GM21619 (cell line): ENCODE measurements around the gene ATRN.

Experiments
- ATAC-seq: cut with Tn5 transposase; IDR thresholded peaks from one replicate; pipeline ENCODE4 v1.9.1; 2021; ENCODE audit not compliant: unreplicated experiment

ATRN gene

GRCh38 chr20:3653921-3654320, 183.1 kb downstream of the ATRN start:
- ATAC-seq = no peak

GRCh38 chr20:3654326-3655130, 183.7 kb downstream of the ATRN start:
- ATAC-seq = no peak

DNA sequence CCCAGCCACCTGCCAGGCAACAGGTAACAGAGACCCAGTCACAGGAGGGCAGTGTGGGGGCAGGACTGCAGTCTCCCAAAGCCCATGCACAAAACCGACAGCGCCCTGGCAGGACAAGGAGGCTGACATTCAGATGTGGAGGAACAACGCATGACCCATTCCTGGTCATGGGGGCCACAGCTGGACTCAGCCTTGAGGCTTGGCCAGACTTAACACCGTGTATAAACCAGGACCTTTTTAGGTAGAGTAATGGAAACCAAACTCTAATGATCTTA, 184.2 kb downstream of the ATRN start:
- no peak for ATAC-seq

- ATAC-seq = no peak
These were observed 187.3 kb downstream of the ATRN start for GRCh38 chr20:3658019-3658715.

DNA sequence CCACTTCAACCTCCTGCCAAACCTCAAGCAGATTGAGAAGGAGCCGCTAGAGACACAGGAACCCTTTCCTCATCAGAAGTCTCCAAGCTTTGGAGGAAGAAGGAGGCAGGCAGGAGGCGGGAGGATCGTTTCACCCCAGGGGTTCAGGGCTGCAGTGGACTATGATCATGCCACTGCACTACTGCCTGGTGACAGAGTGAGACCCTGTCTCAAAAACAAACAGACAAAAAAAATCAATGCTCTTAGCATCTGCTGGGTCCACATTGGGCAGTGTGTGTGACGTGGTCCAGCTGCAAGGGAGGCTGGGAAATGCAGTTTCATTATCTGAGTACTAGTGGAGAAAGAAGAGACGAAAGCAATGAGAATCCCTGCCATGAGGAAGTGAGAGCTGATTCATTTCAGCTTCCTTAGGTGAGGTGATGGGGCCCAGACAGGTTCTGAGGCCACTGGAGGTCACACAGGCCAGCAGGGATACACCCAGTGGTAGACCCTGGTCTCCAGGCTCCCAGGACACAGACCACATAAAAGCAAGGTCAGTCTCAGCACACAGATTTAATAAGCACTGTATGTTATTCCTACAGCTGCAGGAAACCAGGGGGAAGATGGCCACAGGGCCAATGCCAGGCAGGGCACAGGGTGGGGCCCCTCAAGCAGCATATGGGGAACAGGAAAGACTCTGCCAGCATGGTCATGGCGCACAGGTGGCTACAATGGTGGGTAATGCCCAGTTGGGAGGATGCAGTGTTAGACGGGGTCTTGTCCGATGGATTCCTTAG, 188.1 kb downstream of the ATRN start:
- peak; percentile 94 for ATAC-seq

- ATAC-seq = no peak
These were observed 188.9 kb downstream of the ATRN start for GRCh38 chr20:3659492-3660261.

DNA sequence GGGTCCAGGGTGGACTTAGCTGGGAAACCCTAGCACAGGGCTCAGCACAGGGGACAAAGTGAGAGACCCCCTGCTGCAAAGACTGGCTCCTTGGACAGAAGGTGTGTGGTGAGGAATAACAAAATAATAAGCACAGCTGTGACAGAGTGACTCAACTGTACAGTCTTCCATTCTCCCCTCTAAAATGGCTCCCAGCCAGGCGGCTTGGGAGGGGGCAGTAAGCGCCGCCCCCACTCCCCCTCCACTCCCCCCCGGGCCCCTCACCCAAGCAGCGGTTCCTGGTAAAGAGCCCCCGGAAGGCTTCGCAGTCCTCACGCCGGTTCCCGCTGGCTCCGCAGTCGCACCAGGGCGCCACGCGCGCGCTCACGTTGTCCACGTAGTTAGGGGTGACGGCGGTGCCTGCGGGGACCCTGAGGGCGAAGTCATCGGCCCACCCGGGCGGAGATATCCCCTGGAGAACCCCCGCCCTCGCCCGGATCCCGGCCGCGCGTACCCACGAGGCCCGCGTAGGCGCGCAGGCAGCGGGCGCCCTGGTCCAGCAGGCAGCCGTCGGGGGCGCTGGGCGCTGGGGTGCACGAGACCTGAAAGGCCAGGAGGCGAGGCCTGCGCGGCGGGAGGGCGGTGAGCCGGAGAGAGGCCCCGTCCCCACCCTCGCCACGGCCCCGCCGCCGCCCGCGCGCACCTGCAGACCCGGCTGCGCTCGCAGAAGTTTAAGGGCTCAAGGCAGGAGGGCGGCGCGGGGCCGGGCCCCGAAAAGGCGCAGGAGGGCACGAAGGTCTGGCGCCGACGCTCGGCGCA, 189.6 kb downstream of the ATRN start:
- no peak for ATAC-seq

DNA sequence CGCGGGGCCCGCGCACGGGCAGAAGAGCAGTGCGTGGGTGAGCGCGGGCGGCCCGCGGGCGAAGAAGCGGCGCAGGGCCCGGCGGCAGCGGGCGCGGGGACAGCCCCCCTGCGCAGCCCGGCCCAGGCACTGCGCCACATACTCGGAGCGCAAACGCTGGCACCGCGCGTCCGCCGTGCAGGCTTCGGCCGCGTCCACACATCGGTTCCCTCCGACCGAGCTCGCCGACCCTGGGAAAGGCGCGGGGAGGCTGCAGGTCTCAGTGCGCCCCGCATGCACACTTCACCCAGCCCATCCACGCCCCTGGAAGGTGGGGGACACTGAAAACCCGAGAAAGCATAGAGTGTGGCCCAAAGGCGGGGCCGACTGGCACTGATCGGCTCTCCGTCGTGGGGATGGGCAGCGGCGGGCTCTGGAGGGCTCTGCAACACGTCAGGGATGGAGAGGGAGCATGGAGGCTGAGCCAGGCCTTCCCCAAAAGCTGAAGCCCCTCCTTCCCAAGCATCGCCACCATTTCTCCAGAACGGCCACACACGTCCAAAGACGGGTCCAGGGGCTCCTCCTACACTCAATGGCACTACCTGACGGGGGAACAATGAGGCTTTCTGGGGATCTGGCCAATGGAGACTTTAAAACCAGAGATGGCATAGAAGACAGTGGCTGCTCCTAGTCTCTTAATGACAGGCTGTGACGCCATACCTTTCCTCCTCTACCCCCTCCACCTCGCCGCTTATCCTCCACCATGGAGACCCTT, 190.4 kb downstream of the ATRN start:
- ATAC-seq = no peak

DNA sequence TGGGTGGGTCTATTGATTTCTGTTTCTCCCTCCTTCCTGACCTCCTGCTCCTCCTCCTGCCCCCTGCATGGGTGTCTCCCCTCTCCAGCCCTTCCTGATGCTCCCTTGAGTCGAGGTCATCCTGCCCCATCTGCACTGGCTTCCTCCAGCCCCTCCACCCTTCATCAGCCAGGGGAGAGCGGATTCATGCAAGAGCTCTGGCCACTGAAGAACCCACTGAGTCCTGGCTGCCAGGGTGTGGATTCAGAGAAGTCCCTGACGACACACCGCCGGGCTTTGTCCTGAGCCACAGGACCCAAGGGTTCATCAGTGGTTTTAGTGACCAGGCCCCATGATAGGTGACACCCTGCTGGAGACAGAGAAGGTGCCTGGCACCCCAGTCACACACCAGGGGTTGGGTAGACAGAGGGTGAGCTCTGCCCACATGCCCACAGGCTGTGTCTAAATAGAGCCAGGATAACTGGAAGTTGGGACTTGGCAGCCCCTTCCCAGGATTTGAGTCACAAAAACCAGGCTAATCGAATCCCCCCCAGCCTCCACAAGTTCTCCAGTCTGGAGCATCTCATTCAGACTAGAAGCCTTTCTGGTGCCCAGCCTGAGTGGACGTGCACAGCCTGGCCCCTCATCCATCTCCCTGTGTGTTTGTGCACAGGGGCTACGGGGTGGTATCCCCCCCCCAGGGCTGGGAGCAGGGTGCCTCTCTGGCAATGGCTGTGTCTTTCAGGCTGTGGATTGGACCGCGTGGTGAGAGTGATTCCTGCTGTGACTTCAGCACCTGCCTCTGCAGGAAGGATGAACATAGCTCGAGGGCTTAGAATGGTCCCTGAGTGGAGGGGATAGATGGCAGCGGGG, 191.2 kb downstream of the ATRN start:
- no peak for ATAC-seq

- no peak for ATAC-seq
These were observed 192.3 kb downstream of the ATRN start, which contains the start of gene GFRA4 for GRCh38 chr20:3663031-3663701. GFRA4 (minus strand) TSS chr20:3663399; CDS start chr20:3663399, 0 bp downstream.

DNA sequence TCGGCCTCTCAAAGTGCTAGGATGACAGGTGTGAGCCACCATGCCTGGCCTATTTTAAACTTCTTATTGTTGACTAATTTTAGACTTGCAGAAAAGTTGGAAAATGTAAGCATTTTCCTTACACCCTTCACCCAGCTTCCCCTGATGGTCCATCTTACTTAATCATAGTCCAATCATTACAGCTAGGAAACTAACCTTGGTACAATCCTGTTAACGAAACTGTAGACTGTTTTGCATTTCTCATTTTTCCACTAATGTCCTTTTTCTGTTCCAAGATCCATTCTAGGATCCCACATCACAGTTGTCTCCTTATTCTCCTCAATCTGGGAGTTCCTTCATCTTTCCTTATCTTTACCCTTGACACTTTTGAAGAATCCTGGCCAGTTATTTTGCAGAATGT, 193.0 kb downstream of the ATRN start:
- ATAC-seq = no peak

DNA sequence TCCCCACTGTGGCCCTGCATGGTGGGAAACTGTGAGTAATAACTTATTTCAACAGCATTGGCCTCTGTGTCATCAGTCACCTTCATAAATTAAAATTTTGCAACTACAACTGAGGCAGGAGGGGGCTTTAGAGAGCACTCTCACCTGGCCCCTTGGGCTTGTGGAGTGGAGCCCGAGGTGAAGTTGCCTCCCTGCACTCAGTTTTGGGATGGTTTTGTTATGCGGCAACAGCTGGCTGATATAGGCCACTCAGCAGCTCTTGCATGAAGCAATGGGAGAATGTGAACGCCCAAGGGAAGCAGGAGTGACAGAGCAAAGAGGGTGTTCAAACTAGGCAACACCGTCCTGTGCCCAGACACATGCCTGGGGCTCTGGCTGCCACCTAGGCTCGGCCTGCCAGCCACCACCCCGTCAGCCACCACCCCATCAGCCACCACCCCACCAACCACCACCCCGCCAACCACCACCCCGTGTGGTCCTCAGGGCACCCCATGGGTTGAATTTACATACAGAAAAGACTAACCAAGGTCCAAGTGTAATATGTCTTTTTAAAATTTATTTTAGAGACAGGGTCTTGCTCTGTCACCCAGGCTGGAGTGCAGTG, 196.7 kb downstream of the ATRN start:
- no peak for ATAC-seq

- ATAC-seq = no peak
These were observed 199.0 kb downstream of the ATRN start for GRCh38 chr20:3669710-3670367.

- no peak for ATAC-seq
These were observed 199.7 kb downstream of the ATRN start for GRCh38 chr20:3670511-3670910.

GRCh38 chr20:3670945-3671344, 200.1 kb downstream of the ATRN start:
- ATAC-seq = no peak

DNA sequence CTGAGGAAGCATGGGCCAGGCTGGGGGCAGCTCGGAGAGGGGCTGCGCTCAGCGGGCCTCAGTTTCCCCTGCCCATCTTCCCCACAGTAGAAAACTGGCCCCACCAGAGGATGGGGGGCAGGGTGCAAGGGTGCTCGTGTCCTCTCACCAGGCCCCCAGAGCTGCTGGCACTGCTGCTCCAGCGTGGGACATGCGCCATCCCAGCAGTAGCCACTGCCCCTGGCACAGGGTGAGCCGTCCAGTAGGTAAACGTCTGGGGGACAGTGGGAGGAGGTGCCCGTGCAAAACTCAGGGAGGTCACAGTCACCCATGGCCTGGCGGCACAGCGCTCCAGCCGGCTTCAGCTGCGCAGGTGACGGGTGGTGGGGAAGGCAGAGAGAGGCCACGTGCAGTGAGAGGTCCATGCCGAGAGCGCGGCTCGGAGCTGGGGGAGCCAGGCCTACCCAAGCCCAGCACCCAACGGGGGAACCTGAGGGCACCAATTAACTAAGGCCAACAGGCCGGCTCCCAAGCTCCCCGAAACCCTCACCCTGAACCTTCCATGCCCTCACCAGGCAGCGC, 201.2 kb downstream of the ATRN start:
- no peak for ATAC-seq
